GM12865 (cell line): ENCODE measurements around the gene PSME2.

Experiments
- DNase-seq: peaks from one replicate; pipeline ENCODE4 v3.0.0; 2010; ENCODE audit warnings: low read depth
- H3K4me3 ChIP-seq: 2 replicates; pipeline ENCODE4 v1.5.1; 2011; ENCODE audit warnings: mild to moderate bottlenecking, low read depth, low read length, control low read depth
- TF ChIP-seq, protein P1 (sequence below): IDR thresholded peaks from 2 replicates; pipeline ENCODE4 v1.5.1; 2011; ENCODE audit warnings: low read length, control low read depth, low read depth, inconsistent platforms; ENCODE audit not compliant: insufficient read depth; ENCODE audit errors: missing control alignments

PSME2 gene

DNA sequence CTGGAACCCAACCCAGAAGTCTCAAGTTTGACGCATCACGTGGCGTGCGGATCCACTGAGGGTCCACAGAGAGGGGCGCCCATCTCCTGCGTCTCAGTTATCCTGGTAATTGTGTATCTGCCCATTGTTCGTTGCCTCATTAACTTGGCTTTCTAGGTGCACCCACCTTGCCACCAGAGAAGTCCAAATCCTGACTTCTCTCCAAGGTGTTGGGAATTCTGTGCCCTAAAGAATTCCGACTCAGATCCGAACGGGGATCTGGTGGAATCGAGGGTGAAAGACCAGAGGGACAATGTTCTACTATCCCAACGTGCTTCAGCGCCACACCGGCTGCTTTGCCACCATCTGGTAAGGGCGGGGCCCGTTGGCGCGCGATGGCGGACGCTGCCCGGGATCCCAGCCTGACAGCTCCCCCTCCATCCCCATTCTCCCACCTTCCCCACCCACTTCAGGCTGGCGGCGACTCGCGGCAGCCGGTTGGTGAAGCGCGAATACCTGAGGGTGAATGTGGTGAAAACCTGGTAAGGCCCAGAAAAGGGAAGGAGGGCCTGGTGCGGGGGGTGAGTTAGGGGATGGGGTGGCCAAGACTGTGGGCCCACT is 26.0 kb upstream of the PSME2 start:
- DNase-seq, result no peak
- peak overlapping the region; percentile 48 for H3K4me3 ChIP-seq
- TF ChIP-seq, protein P1, sequence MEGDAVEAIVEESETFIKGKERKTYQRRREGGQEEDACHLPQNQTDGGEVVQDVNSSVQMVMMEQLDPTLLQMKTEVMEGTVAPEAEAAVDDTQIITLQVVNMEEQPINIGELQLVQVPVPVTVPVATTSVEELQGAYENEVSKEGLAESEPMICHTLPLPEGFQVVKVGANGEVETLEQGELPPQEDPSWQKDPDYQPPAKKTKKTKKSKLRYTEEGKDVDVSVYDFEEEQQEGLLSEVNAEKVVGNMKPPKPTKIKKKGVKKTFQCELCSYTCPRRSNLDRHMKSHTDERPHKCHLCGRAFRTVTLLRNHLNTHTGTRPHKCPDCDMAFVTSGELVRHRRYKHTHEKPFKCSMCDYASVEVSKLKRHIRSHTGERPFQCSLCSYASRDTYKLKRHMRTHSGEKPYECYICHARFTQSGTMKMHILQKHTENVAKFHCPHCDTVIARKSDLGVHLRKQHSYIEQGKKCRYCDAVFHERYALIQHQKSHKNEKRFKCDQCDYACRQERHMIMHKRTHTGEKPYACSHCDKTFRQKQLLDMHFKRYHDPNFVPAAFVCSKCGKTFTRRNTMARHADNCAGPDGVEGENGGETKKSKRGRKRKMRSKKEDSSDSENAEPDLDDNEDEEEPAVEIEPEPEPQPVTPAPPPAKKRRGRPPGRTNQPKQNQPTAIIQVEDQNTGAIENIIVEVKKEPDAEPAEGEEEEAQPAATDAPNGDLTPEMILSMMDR, result no peak

DNA sequence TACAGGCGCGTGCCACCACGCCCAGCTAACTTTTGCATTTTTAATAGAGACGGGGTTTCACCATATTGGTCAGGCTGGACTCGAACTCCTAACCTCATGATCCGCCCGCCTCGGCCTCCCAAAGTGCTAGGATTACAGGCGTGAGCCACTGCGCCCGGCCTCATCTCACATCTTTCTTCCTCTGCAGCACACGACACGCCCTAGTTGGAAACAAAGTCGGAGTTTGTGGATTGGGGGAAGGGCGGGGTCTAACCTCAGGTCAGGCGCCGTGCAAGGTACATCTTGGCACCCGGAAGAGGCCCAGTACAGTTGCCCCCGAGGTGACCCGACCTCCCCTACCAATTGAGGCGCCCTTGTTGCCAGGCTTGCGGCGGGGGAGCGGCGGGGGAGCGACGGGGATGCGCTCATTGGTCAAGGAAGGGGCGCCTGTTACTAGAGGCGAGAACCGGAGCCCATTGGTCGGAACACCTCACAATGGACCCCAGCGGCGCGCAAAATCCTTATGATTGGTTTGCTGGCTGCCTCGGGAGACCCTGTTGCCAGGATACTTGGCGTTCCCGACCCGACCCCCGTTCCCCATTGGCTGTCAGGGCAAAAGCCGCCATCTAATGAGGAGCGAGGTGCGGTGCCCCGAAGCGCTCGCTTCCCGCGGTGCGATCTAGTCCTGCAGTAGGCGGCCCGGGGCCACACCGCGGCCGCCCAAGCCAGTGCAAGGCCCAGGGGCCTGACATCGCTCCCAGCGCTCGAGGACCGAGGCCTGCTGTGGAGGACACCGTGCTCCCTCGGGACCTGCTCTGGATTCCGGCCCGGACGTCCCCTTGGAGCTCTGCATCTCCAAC is 25.2 kb upstream of the PSME2 start, which contains the start of gene REC8:
REC8 (plus strand) TSS at position 659 of the 839 bp plus-strand sequence. CDS start 473 bp downstream, outside the sequence.
- peak; percentile 97 for DNase-seq
- TF ChIP-seq, protein P1, result no peak
- H3K4me3 ChIP-seq, result peak within 1 kb of the TSS; percentile 48

DNA sequence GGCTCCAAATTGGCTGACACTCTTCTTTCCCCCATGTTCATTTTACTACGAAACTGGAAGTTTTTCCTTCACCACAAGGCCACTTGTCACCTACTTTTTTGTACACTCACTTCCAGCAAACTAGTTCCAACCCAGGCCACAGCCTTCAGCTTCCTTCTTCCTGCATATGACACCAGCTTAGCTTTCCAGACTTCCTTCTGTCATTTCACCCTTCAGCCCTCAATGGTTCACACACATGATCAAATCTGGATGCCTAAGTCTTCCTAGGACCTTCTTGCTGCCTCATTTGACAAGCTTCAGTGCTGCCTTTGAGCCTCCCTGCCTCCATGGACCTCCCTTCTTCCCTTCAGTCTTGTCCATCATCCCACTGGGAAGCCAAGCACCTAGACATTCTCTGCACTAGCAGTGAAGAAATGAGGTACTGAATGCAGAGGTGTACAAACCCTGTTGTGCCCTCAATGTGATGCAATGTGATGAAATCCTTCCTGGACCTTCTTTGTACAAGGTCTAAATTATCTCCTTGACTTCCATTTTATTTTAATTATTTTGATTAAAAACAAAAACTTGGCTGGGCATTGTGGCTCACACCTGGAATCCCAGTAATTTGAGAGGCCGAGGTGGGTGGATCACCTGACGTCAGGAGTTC is 21.2 kb upstream of the PSME2 start:
- no peak for DNase-seq
- TF ChIP-seq, protein P1, result no peak
- no peak overlapping the region for H3K4me3 ChIP-seq

DNA sequence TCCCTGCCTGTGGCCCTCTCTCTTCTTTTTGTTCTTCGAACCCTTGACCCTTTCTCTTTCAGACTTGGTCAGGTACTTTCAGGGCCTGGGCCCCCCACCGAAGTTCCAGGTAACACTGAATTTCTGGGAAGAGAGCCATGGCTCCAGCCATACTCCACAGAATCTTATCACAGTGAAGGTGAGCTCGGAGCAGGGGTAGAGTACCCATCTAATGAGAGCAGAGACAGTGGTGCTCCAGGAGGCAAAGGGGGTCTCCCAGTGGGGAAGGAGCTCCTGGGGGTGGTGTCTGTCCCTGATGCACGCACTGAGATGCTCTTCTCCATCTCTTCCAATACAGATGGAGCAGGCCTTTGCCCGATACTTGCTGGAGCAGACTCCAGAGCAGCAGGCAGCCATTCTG is 19.4 kb upstream of the PSME2 start:
- no peak for DNase-seq
- TF ChIP-seq, protein P1, result no peak

DNA sequence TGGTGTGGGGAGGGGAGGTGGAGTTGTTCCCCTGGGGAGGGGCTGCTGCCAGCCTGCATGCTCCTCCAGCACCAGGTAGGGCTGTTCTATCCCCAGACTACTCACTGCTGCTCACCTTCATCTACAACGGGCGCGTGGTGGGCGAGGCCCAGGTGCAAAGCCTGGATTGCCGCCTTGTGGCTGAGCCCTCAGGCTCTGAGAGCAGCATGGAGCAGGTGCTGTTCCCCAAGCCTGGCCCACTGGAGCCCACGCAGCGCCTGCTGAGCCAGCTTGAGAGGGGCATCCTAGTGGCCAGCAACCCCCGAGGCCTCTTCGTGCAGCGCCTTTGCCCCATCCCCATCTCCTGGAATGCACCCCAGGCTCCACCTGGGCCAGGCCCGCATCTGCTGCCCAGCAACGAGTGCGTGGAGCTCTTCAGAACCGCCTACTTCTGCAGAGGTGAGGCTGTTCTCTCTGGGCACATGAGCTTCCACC is 18.1 kb upstream of the PSME2 start:
- no peak overlapping the region for H3K4me3 ChIP-seq
- TF ChIP-seq, protein P1, result no peak
- no peak for DNase-seq

More for the DNA sequence above, 19.4 kb upstream of the PSME2 start:
- no peak overlapping the region for H3K4me3 ChIP-seq

DNA sequence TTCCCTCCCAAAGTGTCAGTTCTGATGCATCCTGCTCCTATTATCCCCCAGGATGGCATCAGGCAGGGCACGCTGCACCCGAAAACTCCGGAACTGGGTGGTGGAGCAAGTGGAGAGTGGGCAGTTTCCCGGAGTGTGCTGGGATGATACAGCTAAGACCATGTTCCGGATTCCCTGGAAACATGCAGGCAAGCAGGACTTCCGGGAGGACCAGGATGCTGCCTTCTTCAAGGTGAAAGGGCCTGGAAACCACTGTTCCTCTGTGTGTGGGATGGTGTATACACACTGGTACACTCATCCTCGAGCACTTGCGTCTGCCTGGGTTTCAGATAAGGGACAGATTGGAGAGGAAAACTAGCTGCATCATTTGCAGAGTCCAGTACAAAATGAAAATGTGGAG is 15.7 kb upstream of the PSME2 start:
- H3K4me3 ChIP-seq, result peak overlapping the region; percentile 97
- TF ChIP-seq, protein P1, result no peak
- DNase-seq, result peak; percentile 42
